Epidermal melanocyte (primary cell): ENCODE measurements around the gene C16orf92.
"Not testable (repeated sequence)": the region's sequence is repeated elsewhere in the genome, so short reads cannot be mapped to it uniquely, and the experiment has no call there.

Experiments
- DNase-seq: peaks from one replicate; pipeline ENCODE4 v3.0.0; 2011; ENCODE audit warnings: low spot score; ENCODE audit not compliant: insufficient read length

Gene C16orf92

GRCh38 chr16:30025156-30025555, 2.2 kb downstream of the C16orf92 start:
- no peak for DNase-seq

- no peak for DNase-seq
Measured at GRCh38 chr16:30025574-30025973, 2.6 kb downstream of the C16orf92 start.

GRCh38 chr16:30026449-30026848, 3.5 kb downstream of the C16orf92 start:
- no peak for DNase-seq

- no peak for DNase-seq
Measured at GRCh38 chr16:30027588-30028437, 4.8 kb downstream of the C16orf92 start.

GRCh38 chr16:30028438-30029076, 5.6 kb downstream of the C16orf92 start:
- no peak for DNase-seq

GRCh38 chr16:30030011-30030685, 7.2 kb downstream of the C16orf92 start:
- DNase-seq = no peak

- no peak for DNase-seq
Measured at GRCh38 chr16:30030841-30031413, 7.9 kb downstream of the C16orf92 start, which contains the start of gene TLCD3B. Gene TLCD3B, minus strand, starts transcription at chr16:30031271. Its CDS starts 744 bp downstream, at chr16:30030527.

- no peak for DNase-seq
Measured at GRCh38 chr16:30031477-30031918, 8.5 kb downstream of the C16orf92 start.

GRCh38 chr16:30032083-30032819, 9.3 kb downstream of the C16orf92 start:
- DNase-seq = peak; percentile 72

GRCh38 chr16:30033270-30033669, 10.3 kb downstream of the C16orf92 start:
- DNase-seq = no peak

- DNase-seq = no peak
Measured at GRCh38 chr16:30040221-30040620, 17.2 kb downstream of the C16orf92 start.

- DNase-seq = not testable (repeated sequence)
Measured at GRCh38 chr16:30040690-30041089, 17.7 kb downstream of the C16orf92 start.

- no peak for DNase-seq
Measured at GRCh38 chr16:30041841-30042240, 18.8 kb downstream of the C16orf92 start.

- DNase-seq = no peak
Measured at GRCh38 chr16:30046178-30046577, 23.2 kb downstream of the C16orf92 start.

- no peak for DNase-seq
Measured at GRCh38 chr16:30046588-30046987, 23.6 kb downstream of the C16orf92 start.

GRCh38 chr16:30049871-30050270, 26.9 kb downstream of the C16orf92 start:
- DNase-seq = no peak

GRCh38 chr16:30051518-30051917, 28.5 kb downstream of the C16orf92 start:
- no peak for DNase-seq

GRCh38 chr16:30052671-30053372, 29.8 kb downstream of the C16orf92 start:
- peak; percentile 94 for DNase-seq

- peak; percentile 44 for DNase-seq
Measured at GRCh38 chr16:30053376-30054015, 30.5 kb downstream of the C16orf92 start.

- DNase-seq = no peak
Measured at GRCh38 chr16:30054451-30054850, 31.5 kb downstream of the C16orf92 start.
